HCT116 (cell line): ENCODE results near the gene XNDC1N. TPM values are rescaled to one million over a fixed set of nuclear protein-coding genes. Genes with fewer than 3 reads are reported as not detected.

Experiments used
- ATAC-seq: fragments of 200-7000 bp; cut with Tn5 transposase; 2 replicates; pipeline ENCODE4 v1.9.1; 2020; ENCODE audit warnings: mild to moderate bottlenecking, moderate library complexity
- BruUV-seq: library from RNA; stranded (reverse); fragments of 400-500 nt; replicated peaks from 2 replicates; lab custom pipeline; 2021; lab: Mats Ljungman, UMichigan
- CTCF ChIA-PET: fragments of 300-600 bp; sonication (Branson Sonifier 250); formaldehyde crosslinking; loops from one replicate; lab custom pipeline; 2021; ENCODE audit warnings: antibody characterized with exemption; lab: Charles Lee
- POLR2A ChIA-PET: fragments of 300-600, 350-600 bp; sonication (Branson Sonifier 250); formaldehyde crosslinking; loops from one replicate; lab custom pipeline; 2021; ENCODE audit warnings: antibody characterized with exemption; lab: Charles Lee
- RAD21 ChIA-PET, 2 experiments: fragments of 300-600 bp; sonication (Branson Sonifier 250); formaldehyde crosslinking; loops; one replicate each; lab custom pipeline; 2023; ENCODE audit warnings: low total read pairs in 2 of 2; ENCODE audit not compliant: uncharacterized antibody in 2 of 2, unreplicated experiment in 2 of 2, low non-redundant PET in 1 of 2; lab: Charles Lee
- DNase-seq: peaks from one replicate; pipeline ENCODE4 v3.0.0-alpha.2; 2010; ENCODE audit warnings: low read depth, low spot score
- H2AFZ ChIP-seq: fragments of 200-600 bp; shearing (Covaris generic), sonication (generic); 2 replicates; pipeline ENCODE4 v1.6.1; 2017; ENCODE audit warnings: low read depth, mixed run types, mixed read lengths, antibody characterized with exemption, low read length; ENCODE audit not compliant: poor library complexity, severe bottlenecking
- H3K27ac ChIP-seq: 2 replicates; pipeline ENCODE4 v1.5.1; 2012; ENCODE audit warnings: low read depth, low read length
- H3K27me3 ChIP-seq: fragments of 200-600 bp; sonication (generic); 2 replicates; pipeline ENCODE4 v1.6.1; 2016; ENCODE audit warnings: mixed run types, low read length, mixed read lengths; ENCODE audit not compliant: insufficient read depth
- H3K36me3 ChIP-seq, 2 experiments: fragments of 200-500 bp in 1 of 2; fragments of 200-600 bp in 1 of 2; sonication (Bioruptor generic) in 1 of 2; sonication (generic) in 1 of 2; 2 replicates each; pipeline versions ENCODE4 v1.5.1 to v1.6.1; 2014 to 2016; ENCODE audit warnings: low read length in 2 of 2, inconsistent platforms in 1 of 2, mixed read lengths in 1 of 2, mixed run types in 1 of 2; ENCODE audit not compliant: insufficient read depth in 2 of 2, control insufficient read depth in 1 of 2
- H3K4me1 ChIP-seq, 2 experiments: fragments of 200-600 bp in 1 of 2; sonication (generic) in 1 of 2; 2 replicates each; pipeline versions ENCODE4 v1.5.1 to v1.6.1; 2012 to 2017; ENCODE audit warnings: low read length in 2 of 2, inconsistent platforms in 1 of 2, mild to moderate bottlenecking in 1 of 2, mixed read lengths in 1 of 2, mixed run types in 1 of 2, moderate library complexity in 1 of 2; ENCODE audit not compliant: insufficient read depth in 2 of 2, control insufficient read depth in 1 of 2
- H3K4me2 ChIP-seq: fragments of 200-600 bp; sonication (generic); 2 replicates; pipeline ENCODE4 v1.6.1; 2017; ENCODE audit warnings: mixed run types, low read length, mixed read lengths
- H3K4me3 ChIP-seq, 2 experiments: fragments of 200-600 bp in 1 of 2; sonication (generic) in 1 of 2; replicated peaks in 1 of 2; 2 replicates each; pipeline ENCODE4 v1.5.1; 2011 to 2016; ENCODE audit warnings: low read length in 2 of 2, control low read depth in 1 of 2, low read depth in 1 of 2, mild to moderate bottlenecking in 1 of 2, mixed read lengths in 1 of 2, mixed run types in 1 of 2
- H3K79me2 ChIP-seq: fragments of 200-600 bp; sonication (generic); 2 replicates; pipeline ENCODE4 v1.6.1; 2017; ENCODE audit warnings: mild to moderate bottlenecking, mixed run types, low read length, moderate library complexity, mixed read lengths; ENCODE audit not compliant: insufficient read depth
- H3K9ac ChIP-seq: fragments of 200-600 bp; sonication (generic); 2 replicates; pipeline ENCODE4 v1.6.1; 2016; ENCODE audit warnings: low read length, mixed read lengths
- H3K9me2 ChIP-seq: fragments of 200-600 bp; sonication (generic), shearing (Covaris generic); 2 replicates; pipeline ENCODE4 v1.6.1; 2017; ENCODE audit warnings: mixed run types, mild to moderate bottlenecking, moderate library complexity; ENCODE audit not compliant: insufficient read depth
- H3K9me3 ChIP-seq, 2 experiments: fragments of 200-500 bp in 1 of 2; fragments of 200-600 bp in 1 of 2; sonication (Bioruptor generic) in 1 of 2; sonication (generic) in 1 of 2; 2 replicates each; pipeline ENCODE4 v1.6.1; 2014 to 2017; ENCODE audit warnings: low read length in 2 of 2, mixed read lengths in 2 of 2, inconsistent platforms in 1 of 2, low read depth in 1 of 2, mild to moderate bottlenecking in 1 of 2, mixed run types in 1 of 2, moderate library complexity in 1 of 2; ENCODE audit not compliant: control insufficient read depth in 1 of 2, insufficient read depth in 1 of 2
- H4K20me1 ChIP-seq: fragments of 200-600 bp; sonication (generic), shearing (Covaris generic); 2 replicates; pipeline ENCODE4 v1.6.1; 2017; ENCODE audit warnings: mixed run types, mild to moderate bottlenecking, moderate library complexity; ENCODE audit not compliant: insufficient read depth
- CBX3 ChIP-seq: IDR thresholded peaks from 2 replicates; pipeline ENCODE4 v1.6.1; 2012; ENCODE audit warnings: low read depth
- CEBPB ChIP-seq: IDR thresholded peaks from 2 replicates; pipeline ENCODE4 v1.6.1; 2012; ENCODE audit warnings: low read depth
- EGR1 ChIP-seq: IDR thresholded peaks from 2 replicates; pipeline ENCODE4 v1.6.1; 2012; ENCODE audit warnings: low read depth
- ELF1 ChIP-seq: IDR thresholded peaks from 2 replicates; pipeline ENCODE4 v1.6.1; 2012; ENCODE audit warnings: low read depth, borderline replicate concordance
- FOSL1 ChIP-seq: IDR thresholded peaks from 2 replicates; pipeline ENCODE4 v1.6.1; 2012; ENCODE audit warnings: low read depth
- JUND ChIP-seq: IDR thresholded peaks from 2 replicates; pipeline ENCODE4 v1.6.1; 2012
- SRF ChIP-seq: IDR thresholded peaks from 2 replicates; pipeline ENCODE4 v1.6.1; 2012; ENCODE audit warnings: low read depth
- TCF7L2 ChIP-seq: IDR thresholded peaks from 2 replicates; pipeline ENCODE4 v1.7.0; 2011; ENCODE audit warnings: borderline replicate concordance, inconsistent platforms; ENCODE audit not compliant: insufficient read depth, insufficient read length; ENCODE audit errors: extremely low read depth
- ZFX ChIP-seq: fragments of 450-650 bp; IDR thresholded peaks from 2 replicates; pipeline ENCODE4 v1.6.1; 2017
- intact Hi-C: fragments of 100-400 bp; cut with micrococcal nuclease; formaldehyde crosslinking; loops from 2 replicates; pipeline ENCODE4 v1.10.0; 2022
- total RNA-seq: library from RNA; stranded (reverse); gene quantifications from one replicate; pipeline ENCODE4 v1.2.1, GENCODE V29; 2021; ENCODE audit not compliant: unreplicated experiment
- TF ChIP-seq, protein P1 (sequence below): IDR thresholded peaks from 2 replicates; pipeline ENCODE4 v1.6.1; 2011; ENCODE audit warnings: mild to moderate bottlenecking, low read length, moderate library complexity; ENCODE audit not compliant: insufficient replicate concordance; ENCODE audit errors: extremely low read depth
- TF ChIP-seq, protein P2 (sequence below): IDR thresholded peaks from 2 replicates; pipeline ENCODE4 v1.6.1; 2012
- TF ChIP-seq, protein P3 (sequence below): IDR thresholded peaks from 2 replicates; pipeline ENCODE4 v1.6.1; 2012
- TF ChIP-seq, protein P4 (sequence below): IDR thresholded peaks from 2 replicates; pipeline ENCODE4 v1.6.1; 2012; ENCODE audit warnings: low read depth

The XNDC1N gene
- total RNA-seq, 1 experiment from 2014 or later, result 7.5 TPM

DNA sequence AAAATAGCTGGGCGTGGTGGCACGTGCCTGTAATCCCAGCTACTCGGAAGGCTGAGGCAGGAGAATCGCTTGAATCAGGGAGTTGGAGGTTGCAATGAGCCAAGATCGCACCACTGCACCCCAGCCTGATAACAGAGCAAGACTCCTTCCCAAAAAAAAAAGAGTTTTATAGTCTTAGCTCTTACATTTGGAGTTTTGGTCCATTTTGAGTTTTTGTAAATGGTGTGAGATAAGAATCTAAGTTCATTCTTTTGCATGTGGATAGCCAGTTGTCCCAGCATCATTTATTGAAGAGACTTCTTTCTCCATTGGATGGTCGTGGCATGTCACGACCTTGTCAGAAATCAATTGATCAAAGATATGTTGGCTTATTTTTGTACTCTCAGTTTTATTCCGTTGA is 35.1 kb upstream of the XNDC1N start:
- Histone ChIP-seq H3K9ac (no peak overlapping the region), H4K20me1 (no peaks in the 10 kb centered on the region; the same call in 1 of the 2 replicates), H3K9me3 (no peaks in the 10 kb centered on the region), H3K4me2 (no peak overlapping the region), H3K36me3 (peaks cover 0 to 8% of the 10 kb centered on the region in 2 experiments; a peak in 3 of 4 replicates), H2AFZ (no peak overlapping the region), H3K27ac (no peak overlapping the region), H3K4me3 (no peak overlapping the region), H3K4me1 (peaks cover 0 to 6% of the 10 kb centered on the region in 2 experiments; a peak in 1 of 4 replicates), H3K9me2 (no peaks in the 10 kb centered on the region), H3K27me3 (no peaks in the 10 kb centered on the region), H3K79me2 (0 out of 2 replicates have a peak, but pooled peaks cover under 1% of the 10 kb centered on the region)
- no peak for ATAC-seq
- ChIA-PET RAD21 (no interaction called here), CTCF (no interaction called here), POLR2A (no interaction called here)
- no TSS peak for BruUV-seq
- TF ChIP-seq SRF (no peak), CEBPB (no peak), JUND (no peak)
- TF ChIP-seq, protein P1, sequence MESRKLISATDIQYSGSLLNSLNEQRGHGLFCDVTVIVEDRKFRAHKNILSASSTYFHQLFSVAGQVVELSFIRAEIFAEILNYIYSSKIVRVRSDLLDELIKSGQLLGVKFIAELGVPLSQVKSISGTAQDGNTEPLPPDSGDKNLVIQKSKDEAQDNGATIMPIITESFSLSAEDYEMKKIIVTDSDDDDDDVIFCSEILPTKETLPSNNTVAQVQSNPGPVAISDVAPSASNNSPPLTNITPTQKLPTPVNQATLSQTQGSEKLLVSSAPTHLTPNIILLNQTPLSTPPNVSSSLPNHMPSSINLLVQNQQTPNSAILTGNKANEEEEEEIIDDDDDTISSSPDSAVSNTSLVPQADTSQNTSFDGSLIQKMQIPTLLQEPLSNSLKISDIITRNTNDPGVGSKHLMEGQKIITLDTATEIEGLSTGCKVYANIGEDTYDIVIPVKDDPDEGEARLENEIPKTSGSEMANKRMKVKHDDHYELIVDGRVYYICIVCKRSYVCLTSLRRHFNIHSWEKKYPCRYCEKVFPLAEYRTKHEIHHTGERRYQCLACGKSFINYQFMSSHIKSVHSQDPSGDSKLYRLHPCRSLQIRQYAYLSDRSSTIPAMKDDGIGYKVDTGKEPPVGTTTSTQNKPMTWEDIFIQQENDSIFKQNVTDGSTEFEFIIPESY, result no peak
- intact Hi-C loops, result no loop called here
- DNase-seq, result no peak

DNA sequence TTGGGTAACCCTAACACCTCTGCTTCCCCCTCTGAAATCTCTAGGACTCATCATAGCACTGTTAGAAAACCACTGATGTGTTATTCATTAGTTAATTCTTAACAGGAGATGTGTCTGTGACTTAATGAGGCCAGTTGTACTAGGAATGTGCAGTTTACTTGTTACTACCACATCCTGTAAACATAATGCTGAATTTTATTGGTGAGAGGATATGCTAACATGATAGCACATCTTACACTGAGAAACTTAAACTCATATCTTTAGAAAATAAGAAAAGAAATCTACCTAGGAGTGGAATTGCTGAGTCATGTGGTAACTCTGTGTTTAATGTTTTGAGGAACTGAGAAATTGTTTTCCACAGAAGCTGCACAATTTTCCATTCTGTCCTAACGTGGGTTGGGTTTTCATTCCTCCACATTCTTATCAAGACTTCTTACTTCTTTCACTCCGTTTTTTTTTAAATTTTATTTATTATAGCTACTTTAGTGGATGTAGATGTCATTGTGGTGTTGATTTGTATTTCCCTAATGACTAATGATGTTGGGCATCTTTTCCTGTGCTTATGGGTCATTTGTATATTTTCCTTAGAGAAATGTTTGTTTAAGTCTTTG is 34.1 kb upstream of the XNDC1N start:
- DNase-seq, result no peak
- ChIA-PET RAD21 (no interaction called here), CTCF (no interaction called here), POLR2A (no interaction called here)
- no peak overlapping the region; the same call in 1 of the 2 replicates for H3K27ac ChIP-seq
- no peaks in the 10 kb centered on the region for H3K9me3 ChIP-seq
- no peaks in the 10 kb centered on the region; the same call in none of the 2 replicates for H4K20me1 ChIP-seq
- intact Hi-C loops, result no loop called here
- no peak overlapping the region for H3K9ac ChIP-seq
- H3K4me1 ChIP-seq, result peaks cover 0 to 6% of the 10 kb centered on the region in 2 experiments; a peak in 1 of 4 replicates
- ATAC-seq, result no peak
- peaks cover 0 to 8% of the 10 kb centered on the region in 2 experiments; a peak in 2 of 4 replicates for H3K36me3 ChIP-seq
- no peak overlapping the region for H2AFZ ChIP-seq
- peaks cover 6% of the 10 kb centered on the region; the same call in 1 of the 2 replicates for H3K79me2 ChIP-seq
- H3K9me2 ChIP-seq, result no peaks in the 10 kb centered on the region
- H3K4me3 ChIP-seq, result no peak overlapping the region
- no peak overlapping the region for H3K4me2 ChIP-seq
- BruUV-seq, result no TSS peak
- H3K27me3 ChIP-seq, result no peaks in the 10 kb centered on the region
- no peak for TF ChIP-seq EGR1
- TF ChIP-seq, protein P2, sequence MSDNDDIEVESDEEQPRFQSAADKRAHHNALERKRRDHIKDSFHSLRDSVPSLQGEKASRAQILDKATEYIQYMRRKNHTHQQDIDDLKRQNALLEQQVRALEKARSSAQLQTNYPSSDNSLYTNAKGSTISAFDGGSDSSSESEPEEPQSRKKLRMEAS, result no peak
- TF ChIP-seq, protein P3, sequence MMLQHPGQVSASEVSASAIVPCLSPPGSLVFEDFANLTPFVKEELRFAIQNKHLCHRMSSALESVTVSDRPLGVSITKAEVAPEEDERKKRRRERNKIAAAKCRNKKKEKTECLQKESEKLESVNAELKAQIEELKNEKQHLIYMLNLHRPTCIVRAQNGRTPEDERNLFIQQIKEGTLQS, result no peak
- TF ChIP-seq ELF1, result no peak
- TF ChIP-seq CEBPB, result no peak
- no peak for TF ChIP-seq TCF7L2
- no peak for TF ChIP-seq FOSL1
- TF ChIP-seq JUND, result no peak
- no peak for TF ChIP-seq ZFX
- TF ChIP-seq SRF, result no peak
- TF ChIP-seq CBX3, result no peak
- TF ChIP-seq, protein P4, sequence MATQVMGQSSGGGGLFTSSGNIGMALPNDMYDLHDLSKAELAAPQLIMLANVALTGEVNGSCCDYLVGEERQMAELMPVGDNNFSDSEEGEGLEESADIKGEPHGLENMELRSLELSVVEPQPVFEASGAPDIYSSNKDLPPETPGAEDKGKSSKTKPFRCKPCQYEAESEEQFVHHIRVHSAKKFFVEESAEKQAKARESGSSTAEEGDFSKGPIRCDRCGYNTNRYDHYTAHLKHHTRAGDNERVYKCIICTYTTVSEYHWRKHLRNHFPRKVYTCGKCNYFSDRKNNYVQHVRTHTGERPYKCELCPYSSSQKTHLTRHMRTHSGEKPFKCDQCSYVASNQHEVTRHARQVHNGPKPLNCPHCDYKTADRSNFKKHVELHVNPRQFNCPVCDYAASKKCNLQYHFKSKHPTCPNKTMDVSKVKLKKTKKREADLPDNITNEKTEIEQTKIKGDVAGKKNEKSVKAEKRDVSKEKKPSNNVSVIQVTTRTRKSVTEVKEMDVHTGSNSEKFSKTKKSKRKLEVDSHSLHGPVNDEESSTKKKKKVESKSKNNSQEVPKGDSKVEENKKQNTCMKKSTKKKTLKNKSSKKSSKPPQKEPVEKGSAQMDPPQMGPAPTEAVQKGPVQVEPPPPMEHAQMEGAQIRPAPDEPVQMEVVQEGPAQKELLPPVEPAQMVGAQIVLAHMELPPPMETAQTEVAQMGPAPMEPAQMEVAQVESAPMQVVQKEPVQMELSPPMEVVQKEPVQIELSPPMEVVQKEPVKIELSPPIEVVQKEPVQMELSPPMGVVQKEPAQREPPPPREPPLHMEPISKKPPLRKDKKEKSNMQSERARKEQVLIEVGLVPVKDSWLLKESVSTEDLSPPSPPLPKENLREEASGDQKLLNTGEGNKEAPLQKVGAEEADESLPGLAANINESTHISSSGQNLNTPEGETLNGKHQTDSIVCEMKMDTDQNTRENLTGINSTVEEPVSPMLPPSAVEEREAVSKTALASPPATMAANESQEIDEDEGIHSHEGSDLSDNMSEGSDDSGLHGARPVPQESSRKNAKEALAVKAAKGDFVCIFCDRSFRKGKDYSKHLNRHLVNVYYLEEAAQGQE, result no peak
